GM21825 (cell line): Measurements from ENCODE around the gene CFAP61.

Experiments
- ATAC-seq: cut with Tn5 transposase; IDR thresholded peaks from one replicate; pipeline ENCODE4 v1.9.1; 2021; ENCODE audit warnings: mild to moderate bottlenecking, moderate library complexity; ENCODE audit not compliant: unreplicated experiment

The CFAP61 gene

GRCh38 chr20:20027284-20027683 lies 25.0 kb upstream of the CFAP61 start:
- ATAC-seq = no peak

DNA sequence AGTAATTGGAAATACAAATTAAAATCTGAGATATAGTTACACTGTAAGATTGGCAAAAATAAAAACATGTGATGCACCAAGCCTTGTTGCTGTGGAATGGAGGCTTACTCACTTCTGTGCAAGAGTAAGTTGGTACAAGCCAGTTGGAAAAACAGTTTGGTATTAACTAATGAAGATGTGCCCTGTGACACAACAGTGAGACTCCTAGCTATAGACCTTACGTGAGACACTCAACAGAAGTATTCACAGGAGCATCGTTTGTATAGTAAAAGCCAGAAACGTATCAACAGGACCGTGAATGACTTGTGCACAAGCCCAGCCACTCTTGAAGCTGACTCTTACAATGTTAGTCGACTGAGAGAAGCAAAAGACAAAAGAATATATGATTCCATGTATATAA lies 20.5 kb upstream of the CFAP61 start:
- ATAC-seq = no peak

DNA sequence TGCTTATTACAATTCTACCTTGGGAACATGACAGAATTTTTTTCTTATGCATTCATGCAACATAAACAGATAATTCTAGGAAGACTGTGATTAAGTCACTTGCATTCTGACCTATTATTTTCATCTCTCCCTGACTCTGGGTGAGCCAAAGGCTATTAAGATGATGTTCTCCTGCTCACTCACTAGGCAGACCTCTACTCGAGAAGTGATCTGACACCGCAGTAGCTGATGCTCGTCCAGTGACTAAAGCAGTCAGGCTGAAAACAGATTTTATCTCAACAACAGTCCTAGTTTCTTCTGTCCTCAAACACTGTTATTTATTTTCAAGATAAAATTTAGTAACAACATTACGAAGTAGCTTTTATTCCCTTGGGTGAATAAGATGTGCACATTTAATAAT lies 17.8 kb upstream of the CFAP61 start:
- no peak for ATAC-seq

GRCh38 chr20:20036756-20037155 lies 15.6 kb upstream of the CFAP61 start:
- ATAC-seq = no peak

GRCh38 chr20:20037960-20038359 lies 14.4 kb upstream of the CFAP61 start:
- ATAC-seq = no peak

GRCh38 chr20:20038586-20038985 lies 13.7 kb upstream of the CFAP61 start:
- ATAC-seq = no peak

DNA sequence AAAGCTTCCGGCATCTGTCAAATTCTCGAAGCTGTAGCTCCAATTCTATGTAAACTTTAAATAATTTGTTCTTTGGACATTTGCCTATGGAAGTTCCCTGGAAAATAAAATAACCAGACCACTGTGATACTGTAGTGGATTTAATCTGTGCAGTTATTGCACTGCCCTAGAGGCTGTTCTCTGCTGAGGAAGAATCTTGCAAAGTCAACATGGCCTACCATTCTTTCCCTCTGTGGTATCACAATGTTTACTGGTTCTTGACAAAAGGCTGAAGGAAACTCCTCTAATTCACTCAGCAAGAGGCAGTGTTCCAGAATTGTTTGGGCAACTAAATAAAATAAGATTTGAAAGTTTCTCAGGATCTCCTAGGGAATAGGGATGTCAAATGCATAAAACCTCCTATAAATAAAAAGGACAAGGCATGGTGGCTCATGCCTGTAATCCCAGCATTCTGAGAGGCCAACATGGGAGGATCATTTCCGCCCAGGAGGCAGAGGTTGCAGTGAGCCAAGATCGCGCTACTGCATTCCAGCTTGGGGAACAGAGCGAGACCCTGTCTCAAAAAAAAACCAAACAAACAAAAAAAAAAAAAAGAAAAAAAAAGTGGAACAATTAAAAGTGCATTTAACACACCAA lies 12.5 kb upstream of the CFAP61 start:
- no peak for ATAC-seq

DNA sequence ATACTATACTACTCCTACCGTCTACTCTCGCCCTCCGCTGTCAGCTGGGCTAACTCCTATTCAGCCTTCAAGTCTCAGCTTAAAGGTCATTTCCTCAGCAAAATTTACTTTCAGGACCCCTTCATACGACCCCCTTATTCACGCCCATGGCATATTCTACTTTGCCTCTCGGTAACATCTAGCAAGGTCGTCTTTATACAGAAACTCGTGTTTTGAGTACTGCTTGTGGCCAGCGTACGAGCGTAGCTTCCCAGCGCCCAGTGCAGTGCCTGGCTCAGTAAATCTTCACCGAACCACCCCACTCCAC lies 612 bp upstream of the CFAP61 start:
- peak; percentile 8 for ATAC-seq

DNA sequence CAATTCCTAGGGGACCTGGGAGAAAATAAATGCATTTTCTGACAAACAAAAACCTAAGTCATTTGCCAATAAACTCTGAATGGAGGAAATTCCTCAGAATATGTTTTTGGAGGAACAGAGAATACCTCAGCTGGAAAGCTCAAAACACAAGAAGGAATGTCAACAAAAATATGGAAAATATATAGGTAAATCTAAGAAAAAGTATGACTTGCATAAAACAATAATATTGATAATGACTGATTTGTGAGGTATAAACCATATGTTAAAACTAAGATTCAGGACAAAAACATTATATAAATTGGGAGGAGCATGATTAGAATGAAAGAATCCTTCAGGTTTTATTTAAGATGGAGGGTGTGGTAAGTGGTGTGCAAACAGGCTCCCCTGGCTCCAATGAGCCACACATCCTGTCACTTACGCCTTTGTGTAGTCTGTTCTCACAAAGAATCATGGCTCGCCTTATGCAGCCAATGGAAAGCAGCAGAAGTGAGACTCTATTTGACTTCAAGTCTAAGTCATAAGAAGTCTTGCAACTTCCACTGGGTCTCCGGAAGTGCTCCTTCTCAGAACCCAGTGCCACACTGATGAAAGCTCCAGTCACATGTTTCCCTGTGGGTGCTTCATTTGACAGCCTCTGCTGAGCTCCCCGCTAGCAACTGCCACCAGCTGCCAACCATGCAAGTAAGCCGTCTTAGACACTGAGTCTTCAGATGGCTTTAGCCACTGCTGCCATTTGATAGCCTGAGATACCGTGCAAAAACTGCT lies 8.1 kb downstream of the CFAP61 start:
- ATAC-seq = no peak

DNA sequence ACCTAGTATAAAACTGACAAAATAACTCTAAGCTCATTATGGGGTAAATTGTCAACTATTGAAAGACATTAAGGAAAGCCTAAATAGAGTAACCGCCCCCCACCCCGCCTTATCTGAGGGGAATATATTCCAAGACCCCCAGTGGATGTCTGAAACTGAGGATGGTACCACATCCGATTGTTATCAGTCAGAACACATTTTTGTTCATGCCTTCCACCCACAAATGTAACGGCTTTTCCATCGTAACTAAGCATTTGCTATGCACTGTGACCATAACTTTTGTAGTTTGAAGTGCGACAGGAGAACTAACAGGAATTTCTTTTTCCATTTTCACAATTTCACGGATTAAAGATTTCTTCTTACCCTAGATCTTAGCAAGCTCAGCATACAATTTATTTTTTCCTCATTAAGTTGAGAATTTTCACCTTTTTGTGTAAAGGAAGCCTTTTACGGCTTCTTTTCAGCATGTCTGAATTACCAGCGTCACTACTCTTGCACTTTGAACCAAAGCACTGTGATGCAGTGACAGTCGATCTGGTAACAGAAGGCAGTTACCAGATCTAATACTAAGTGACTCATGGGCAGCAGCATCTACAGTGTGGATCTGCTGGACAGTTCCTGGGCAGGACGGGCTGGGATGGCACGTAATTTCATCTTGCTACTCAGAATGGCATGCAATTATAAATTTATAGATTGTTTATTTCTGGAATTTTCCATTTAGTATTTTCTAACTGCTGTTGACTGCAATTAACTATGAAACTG lies 11.8 kb downstream of the CFAP61 start:
- ATAC-seq = no peak

DNA sequence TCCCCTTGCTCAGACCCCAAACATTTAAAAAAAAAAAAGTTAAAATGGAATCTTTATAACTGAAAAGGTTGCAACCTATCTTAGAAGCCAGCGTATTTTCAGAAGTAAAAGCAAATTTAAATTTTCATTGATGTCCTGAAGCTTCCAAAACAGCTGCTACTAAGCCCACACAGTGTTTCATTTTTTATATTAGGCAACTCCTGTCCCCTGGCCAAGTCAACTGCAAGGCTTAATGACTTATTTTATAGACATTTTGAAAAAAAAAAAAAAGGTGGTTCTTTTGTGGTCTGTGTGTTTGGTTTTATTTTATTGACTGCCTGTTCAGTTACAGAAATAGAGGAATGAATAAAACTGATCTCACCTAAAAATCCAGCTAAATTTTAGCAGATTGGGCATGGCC lies 13.0 kb downstream of the CFAP61 start:
- ATAC-seq = no peak

GRCh38 chr20:20070871-20071726 lies 18.8 kb downstream of the CFAP61 start:
- ATAC-seq = no peak

GRCh38 chr20:20073801-20074371 lies 21.6 kb downstream of the CFAP61 start:
- no peak for ATAC-seq

- no peak for ATAC-seq
These were observed 22.7 kb downstream of the CFAP61 start for GRCh38 chr20:20075032-20075431.

DNA sequence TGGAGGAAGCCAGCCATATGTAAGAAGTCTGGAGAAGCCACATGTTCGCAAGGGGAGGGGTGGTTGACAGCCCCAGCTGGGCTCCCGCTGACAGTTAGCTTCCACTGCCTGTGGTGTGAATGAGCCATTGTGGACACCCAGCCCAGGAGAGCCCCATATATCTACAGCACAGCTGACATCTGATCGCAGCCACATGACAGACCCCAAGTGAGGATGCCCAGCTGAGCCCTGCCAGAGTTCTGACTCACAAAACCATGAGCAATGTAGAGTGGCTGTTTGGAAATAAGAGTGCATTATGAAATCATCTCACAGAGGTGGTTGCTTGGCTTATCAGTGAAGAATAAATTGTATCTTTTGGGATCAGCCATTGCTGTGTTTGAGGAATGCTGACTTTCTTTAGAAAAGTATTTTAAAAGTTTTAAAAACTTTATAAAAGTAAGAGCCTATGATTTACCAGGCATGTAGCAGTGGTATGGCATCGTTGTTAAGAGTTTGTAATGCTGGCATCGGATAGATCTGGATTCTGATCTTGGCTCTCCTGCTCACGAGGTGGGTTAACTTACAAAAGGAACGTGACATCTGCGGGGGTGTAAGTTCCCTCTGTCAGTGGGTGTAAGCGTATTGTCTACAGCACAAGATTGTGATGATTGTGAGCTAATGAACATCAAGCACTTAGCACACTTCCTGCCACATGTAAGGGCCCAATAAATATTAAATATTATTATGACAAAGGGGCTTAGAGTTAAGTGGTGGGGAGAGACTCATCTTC lies 24.1 kb downstream of the CFAP61 start:
- no peak for ATAC-seq

- ATAC-seq = no peak
These were observed 25.7 kb downstream of the CFAP61 start for GRCh38 chr20:20078041-20078440.

GRCh38 chr20:20079102-20079784 lies 26.9 kb downstream of the CFAP61 start:
- no peak for ATAC-seq

GRCh38 chr20:20083807-20084206 lies 31.5 kb downstream of the CFAP61 start:
- no peak for ATAC-seq

GRCh38 chr20:20084296-20084752 lies 32.0 kb downstream of the CFAP61 start:
- ATAC-seq = no peak
